Smooth muscle cell (in vitro differentiated cells): ENCODE results near the gene ITPRID1. TPM values are rescaled to one million over a fixed set of nuclear protein-coding genes. Genes with fewer than 3 reads are reported as not detected.
A peak's percentile ranks its signal among the peaks of the same experiment; 100 is the strongest.

Experiments
- DNase-seq: peaks from one replicate; lab custom pipeline; 2025; ENCODE audit not compliant: unreplicated experiment; lab: John Stamatoyannopoulos, UW
- H2AFZ ChIP-seq: fragments of 200-600 bp; sonication (generic); 2 replicates; pipeline ENCODE4 v1.6.0; 2016; ENCODE audit warnings: antibody characterized with exemption, low read depth, mild to moderate bottlenecking
- H3F3A ChIP-seq: fragments of 200-600 bp; sonication (generic); 2 replicates; pipeline ENCODE4 v1.6.0; 2017; ENCODE audit warnings: antibody characterized with exemption, low read depth
- H3K27ac ChIP-seq: fragments of 200-600 bp; sonication (generic); 2 replicates; pipeline ENCODE4 v1.5.1; 2016; ENCODE audit warnings: low read depth, mild to moderate bottlenecking
- H3K27me3 ChIP-seq: fragments of 200-600 bp; sonication (generic); 2 replicates; pipeline ENCODE4 v1.6.1; 2016; ENCODE audit warnings: low read depth, mild to moderate bottlenecking
- H3K36me3 ChIP-seq: fragments of 200-600 bp; sonication (generic); 2 replicates; pipeline ENCODE4 v1.5.1; 2016; ENCODE audit warnings: low read depth
- H3K4me1 ChIP-seq: fragments of 200-600 bp; sonication (generic); 2 replicates; pipeline ENCODE4 v1.5.1; 2016; ENCODE audit warnings: low read depth
- H3K4me2 ChIP-seq: fragments of 200-600 bp; sonication (generic); 2 replicates; pipeline ENCODE4 v1.6.0; 2016; ENCODE audit warnings: mild to moderate bottlenecking
- H3K4me3 ChIP-seq: fragments of 200-600 bp; sonication (generic); 2 replicates; pipeline ENCODE4 v1.5.1; 2016; ENCODE audit warnings: mild to moderate bottlenecking
- H3K79me2 ChIP-seq: fragments of 200-600 bp; sonication (generic); 2 replicates; pipeline ENCODE4 v1.6.0; 2016; ENCODE audit warnings: low read depth, mild to moderate bottlenecking
- H3K9ac ChIP-seq: fragments of 200-600 bp; sonication (generic); 2 replicates; pipeline ENCODE4 v1.6.0; 2016; ENCODE audit warnings: low read depth
- H3K9me3 ChIP-seq: fragments of 200-600 bp; sonication (generic); replicated peaks from 2 replicates; pipeline ENCODE4 v1.5.1; 2016; ENCODE audit warnings: low read depth
- H4K20me1 ChIP-seq: fragments of 200-600 bp; sonication (generic); 2 replicates; pipeline ENCODE4 v1.6.0; 2016; ENCODE audit warnings: low read depth
- CTCF ChIP-seq: fragments of 200-600 bp; sonication (generic); IDR thresholded peaks from 2 replicates; pipeline ENCODE4 v1.5.1; 2017; ENCODE audit warnings: borderline replicate concordance, mild to moderate bottlenecking, antibody characterized with exemption; ENCODE audit not compliant: insufficient read depth, poor library complexity, severe bottlenecking
- WGBS: methylation state at CpG from one replicate; pipeline ENCODE4 v1.1.7; 2016; ENCODE audit warnings: low lambda C conversion rate; 5-methylcytosine and 5-hydroxymethylcytosine counted together
- polyA plus RNA-seq: library from polyadenylated mRNA; unstranded; fragments of >200 nt; fragmentation: Nextera tagmentation; extraction: Ambion mirVana; gene quantifications from 2 replicates; pipeline ENCODE4 v1.2.1, GENCODE V29; 2016
- total RNA-seq: library from RNA; depleted of rRNA; stranded (reverse); fragments of >200 nt; gene quantifications from 2 replicates; pipeline ENCODE4 v1.2.3, GENCODE V29; 2014

The ITPRID1 gene
- total and polyA plus RNA-seq, 2 experiments from 2014 or later = not detected

- H3K4me3 ChIP-seq = no peak overlapping the region
- no peaks in the 10 kb centered on the region for H3K9me3 ChIP-seq
- H2AFZ ChIP-seq = no peak overlapping the region
- peaks cover 5% of the 10 kb centered on the region for H3K4me1 ChIP-seq
- WGBS = 77% methylated on average over 5 of the region's 5 CpGs
- peaks cover 23% of the 10 kb centered on the region for H3K27me3 ChIP-seq
- H3K36me3 ChIP-seq = no peaks in the 10 kb centered on the region
- DNase-seq = no peak
- H4K20me1 ChIP-seq = no peaks in the 10 kb centered on the region
- no peaks in the 10 kb centered on the region for H3K79me2 ChIP-seq
- H3K4me2 ChIP-seq = peak overlapping the region; percentile 54
- no peak for TF ChIP-seq CTCF
- no peaks in the 10 kb centered on the region for H3F3A ChIP-seq
- H3K9ac ChIP-seq = no peak overlapping the region
- H3K27ac ChIP-seq = peak overlapping the region; percentile 53
Observed at GRCh38 chr7:31494421-31494820, 19.5 kb upstream of the ITPRID1 start.

GRCh38 chr7:31495653-31496052, 18.2 kb upstream of the ITPRID1 start:
- Histone ChIP-seq H3K4me2 (no peak overlapping the region), H3K27ac (no peak overlapping the region), H3F3A (no peaks in the 10 kb centered on the region), H3K36me3 (no peaks in the 10 kb centered on the region), H3K4me3 (no peak overlapping the region), H4K20me1 (no peaks in the 10 kb centered on the region), H3K9me3 (no peaks in the 10 kb centered on the region), H3K9ac (no peak overlapping the region), H3K79me2 (no peaks in the 10 kb centered on the region), H2AFZ (no peak overlapping the region), H3K27me3 (peaks cover 30% of the 10 kb centered on the region), H3K4me1 (peaks cover 5% of the 10 kb centered on the region)
- DNase-seq = no peak
- 94% methylated on average over 3 of the region's 3 CpGs for WGBS
- TF ChIP-seq CTCF = no peak

- TF ChIP-seq CTCF = no peak
- H3K79me2 ChIP-seq = no peaks in the 10 kb centered on the region
- DNase-seq = no peak
- H3K4me2 ChIP-seq = no peak overlapping the region
- no peaks in the 10 kb centered on the region for H3K9me3 ChIP-seq
- H3K4me3 ChIP-seq = no peak overlapping the region
- no peaks in the 10 kb centered on the region for H3K36me3 ChIP-seq
- H2AFZ ChIP-seq = no peak overlapping the region
- no peak overlapping the region for H3K9ac ChIP-seq
- H4K20me1 ChIP-seq = no peaks in the 10 kb centered on the region
- peaks cover 30% of the 10 kb centered on the region for H3K27me3 ChIP-seq
- 56% methylated on average over 3 of the region's 3 CpGs for WGBS
- no peaks in the 10 kb centered on the region for H3F3A ChIP-seq
- peaks cover 5% of the 10 kb centered on the region for H3K4me1 ChIP-seq
- H3K27ac ChIP-seq = no peak overlapping the region
Observed at GRCh38 chr7:31497516-31497915, 16.4 kb upstream of the ITPRID1 start.

- no peak for TF ChIP-seq CTCF
- no peaks in the 10 kb centered on the region for H3K4me1 ChIP-seq
- H3K9ac ChIP-seq = no peak overlapping the region
- no peak overlapping the region for H3K4me2 ChIP-seq
- 6% methylated on average over 1 of the region's 1 CpG for WGBS
- H3K4me3 ChIP-seq = no peak overlapping the region
- H3K27me3 ChIP-seq = peaks cover 30% of the 10 kb centered on the region
- no peak overlapping the region for H3K27ac ChIP-seq
- no peaks in the 10 kb centered on the region for H3K9me3 ChIP-seq
- H3F3A ChIP-seq = no peaks in the 10 kb centered on the region
- DNase-seq = no peak
- H3K79me2 ChIP-seq = no peaks in the 10 kb centered on the region
- H2AFZ ChIP-seq = no peak overlapping the region
- H4K20me1 ChIP-seq = no peaks in the 10 kb centered on the region
- no peaks in the 10 kb centered on the region for H3K36me3 ChIP-seq
Observed at GRCh38 chr7:31500656-31501055, 13.2 kb upstream of the ITPRID1 start.
